ENCODE measurements around the gene FES. TPM values are rescaled to one million over a fixed set of nuclear protein-coding genes. Genes with fewer than 3 reads are reported as not detected.
A peak's percentile ranks its signal among the peaks of the same experiment; 100 is the strongest.
"Not testable (repeated sequence)": the region's sequence is repeated elsewhere in the genome, so short reads cannot be mapped to it uniquely, and the experiment has no call there.

Gene FES
- total and polyA plus RNA-seq, 7 donors = 4.9 to 35.5 (median 28.0) TPM

GRCh38 chr15:90907838-90908507 lies 23.7 kb downstream of the FES start:
- intact Hi-C loops (cut with DNase I) = no loop called here

GRCh38 chr15:90909449-90909848 lies 25.1 kb downstream of the FES start:
- DNase-seq; intact Hi-C loops (cut with DNase I); H3K4me3 ChIP-seq; H3K27ac ChIP-seq; H3K4me1 ChIP-seq; H3K27me3 ChIP-seq; H3K9me3 ChIP-seq: not testable (repeated sequence)
- peaks cover 68 to 95% (median 81%) of the 10 kb centered on the region in 4 donors for H3K36me3 ChIP-seq
- 89 to 93% methylated on average over 11 of the region's 11 CpGs for WGBS, 2 donors

More at GRCh38 chr15:90907838-90908507, 23.7 kb downstream of the FES start:
- no peak for DNase-seq
- H3K4me1 ChIP-seq = peaks cover 0 to 21% (median 13%) of the 10 kb centered on the region in 4 donors
- no peaks in the 10 kb centered on the region for H3K27me3 ChIP-seq
- 91% methylated on average over 9 of the region's 9 CpGs for WGBS, 2 donors
- H3K9me3 ChIP-seq = no peaks in the 10 kb centered on the region
- peaks cover 56 to 80% (median 69%) of the 10 kb centered on the region in 4 donors for H3K36me3 ChIP-seq
- peak overlapping the region in 3 of 4 donors; percentile 11 to 29 (median 18) for H3K27ac ChIP-seq
- no peak for TF ChIP-seq POLR2A (IDR thresholded peaks at IDR 0.05)
- TF ChIP-seq CTCF (IDR thresholded peaks at IDR 0.05) = no peak
- no peak for TF ChIP-seq EP300 (IDR thresholded peaks at IDR 0.05)
- TF ChIP-seq POLR2AphosphoS5 (IDR thresholded peaks at IDR 0.05) = no peak
- no peak overlapping the region for H3K4me3 ChIP-seq

- Histone ChIP-seq H3K9me3 (no peaks in the 10 kb centered on the region), H3K27me3 (no peaks in the 10 kb centered on the region), H3K4me1 (peaks cover 0 to 9% (median 0%) of the 10 kb centered on the region in 4 donors), H3K4me3 (no peak overlapping the region), H3K36me3 (peaks cover 68 to 98% (median 86%) of the 10 kb centered on the region in 4 donors), H3K27ac (no peak overlapping the region)
- intact Hi-C loops (cut with DNase I) = no loop called here
- WGBS, 2 donors = 96% methylated on average over 8 of the region's 8 CpGs
- no peak for DNase-seq
- no peak for TF ChIP-seq EP300 (IDR thresholded peaks at IDR 0.05)
- no peak for TF ChIP-seq POLR2AphosphoS5 (IDR thresholded peaks at IDR 0.05)
- TF ChIP-seq CTCF (IDR thresholded peaks at IDR 0.05) = no peak
- TF ChIP-seq POLR2A (IDR thresholded peaks at IDR 0.05) = no peak
Observed at GRCh38 chr15:90909976-90910375, 25.7 kb downstream of the FES start.

- intact Hi-C loops (cut with DNase I) = no loop called here
- WGBS, 2 donors = 95 to 97% methylated on average over 24 of the region's 24 CpGs
- Histone ChIP-seq H3K27me3 (no peaks in the 10 kb centered on the region), H3K36me3 (peaks cover 62 to 98% (median 87%) of the 10 kb centered on the region in 4 donors), H3K27ac (no peak overlapping the region), H3K4me1 (peaks cover 0 to 5% (median 2%) of the 10 kb centered on the region in 4 donors), H3K4me3 (no peak overlapping the region), H3K9me3 (no peaks in the 10 kb centered on the region)
- TF ChIP-seq EP300 (IDR thresholded peaks at IDR 0.05) = no peak
- TF ChIP-seq POLR2AphosphoS5 (IDR thresholded peaks at IDR 0.05) = no peak
- no peak for TF ChIP-seq POLR2A (IDR thresholded peaks at IDR 0.05)
- TF ChIP-seq CTCF (IDR thresholded peaks at IDR 0.05) = no peak
- no peak for DNase-seq
Observed at GRCh38 chr15:90910441-90911301, 26.4 kb downstream of the FES start.

- H3K27ac ChIP-seq = no peak overlapping the region
- DNase-seq = no peak
- H3K4me3 ChIP-seq = no peak overlapping the region
- H3K36me3 ChIP-seq = peaks cover 61 to 98% (median 84%) of the 10 kb centered on the region in 4 donors
- peaks cover 0 to 5% (median 0%) of the 10 kb centered on the region in 4 donors for H3K4me1 ChIP-seq
- H3K9me3 ChIP-seq = no peaks in the 10 kb centered on the region
- TF ChIP-seq POLR2AphosphoS5 (IDR thresholded peaks at IDR 0.05) (no peak), CTCF (IDR thresholded peaks at IDR 0.05) (no peak), POLR2A (IDR thresholded peaks at IDR 0.05) (no peak), EP300 (IDR thresholded peaks at IDR 0.05) (no peak)
- intact Hi-C loops (cut with DNase I) = no loop called here
- no peaks in the 10 kb centered on the region for H3K27me3 ChIP-seq
- 92 to 94% methylated on average over 19 of the region's 19 CpGs for WGBS, 2 donors
Observed at GRCh38 chr15:90911302-90911623, 27.0 kb downstream of the FES start.
